GM23338 (cell line): ENCODE measurements around the gene TNS4. TPM values are rescaled to one million over a fixed set of nuclear protein-coding genes. Genes with fewer than 3 reads are reported as not detected.

ENCODE experiments used
- ATAC-seq: fragments of 200-7000 bp; cut with Tn5 transposase; 3 replicates; pipeline ENCODE4 v1.9.1; 2020
- DNase-seq: peaks from one replicate; pipeline ENCODE4 v3.0.0-alpha.2; 2015; ENCODE audit warnings: low spot score
- H2AFZ ChIP-seq: fragments of 200-600 bp; sonication (generic); 2 replicates; pipeline ENCODE4 v1.8.0; 2016; ENCODE audit warnings: antibody characterized with exemption, mild to moderate bottlenecking, moderate library complexity
- H3F3A ChIP-seq: fragments of 200-600 bp; sonication (generic); replicated peaks from 2 replicates; pipeline ENCODE4 v1.8.0; 2017; ENCODE audit warnings: antibody characterized with exemption, mixed run types, low read depth
- H3K27ac ChIP-seq: fragments of 200-600 bp; sonication (generic); 2 replicates; pipeline ENCODE4 v1.6.1; 2016; ENCODE audit warnings: low read depth
- H3K27me3 ChIP-seq: fragments of 200-600 bp; sonication (generic); 2 replicates; pipeline ENCODE4 v1.8.0; 2016; ENCODE audit warnings: mild to moderate bottlenecking, mixed run types, moderate library complexity; ENCODE audit not compliant: insufficient read depth
- H3K36me3 ChIP-seq: fragments of 200-600 bp; sonication (generic); 2 replicates; pipeline ENCODE4 v1.8.0; 2016; ENCODE audit warnings: mild to moderate bottlenecking; ENCODE audit not compliant: insufficient read depth
- H3K4me1 ChIP-seq: fragments of 200-600 bp; sonication (generic); 2 replicates; pipeline ENCODE4 v1.8.0; 2016; ENCODE audit warnings: mild to moderate bottlenecking, moderate library complexity; ENCODE audit not compliant: insufficient read depth
- H3K4me2 ChIP-seq: fragments of 200-600 bp; sonication (generic); 2 replicates; pipeline ENCODE4 v1.7.1; 2017; ENCODE audit warnings: mixed run types
- H3K4me3 ChIP-seq: fragments of 200-600 bp; sonication (generic); 2 replicates; pipeline ENCODE4 v1.6.1; 2016; ENCODE audit warnings: mixed run types
- H3K79me2 ChIP-seq: fragments of 200-600 bp; sonication (generic); replicated peaks from 2 replicates; pipeline ENCODE4 v1.8.0; 2017; ENCODE audit warnings: mild to moderate bottlenecking; ENCODE audit not compliant: insufficient read depth
- H3K9me2 ChIP-seq: fragments of 200-600 bp; sonication (generic); 2 replicates; pipeline ENCODE4 v1.8.0; 2017; ENCODE audit not compliant: insufficient read depth
- H4K20me1 ChIP-seq: fragments of 200-600 bp; sonication (generic); replicated peaks from 2 replicates; pipeline ENCODE4 v1.8.0; 2017; ENCODE audit warnings: mild to moderate bottlenecking; ENCODE audit not compliant: insufficient read depth
- H3K27ac Mint-ChIP-seq: 2 replicates; pipeline ENCODE4 v1.8.0; 2020; ENCODE audit warnings: inconsistent platforms, mild to moderate bottlenecking, moderate library complexity, mixed read lengths
- H3K27me3 Mint-ChIP-seq: 3 replicates; pipeline ENCODE4 v1.8.0; 2022; ENCODE audit warnings: low read depth, mild to moderate bottlenecking, moderate library complexity, mixed read lengths, inconsistent platforms; ENCODE audit not compliant: insufficient read depth, poor library complexity
- H3K36me3 Mint-ChIP-seq: 3 replicates; pipeline ENCODE4 v1.8.0; 2021; ENCODE audit warnings: low read depth, mild to moderate bottlenecking, inconsistent platforms, moderate library complexity, mixed read lengths
- H3K4me1 Mint-ChIP-seq: 3 replicates; pipeline ENCODE4 v1.8.0; 2020; ENCODE audit warnings: mild to moderate bottlenecking, inconsistent platforms, mixed read lengths
- H3K4me3 Mint-ChIP-seq: 3 replicates; pipeline ENCODE4 v1.8.0; 2021; ENCODE audit warnings: moderate library complexity, mild to moderate bottlenecking, inconsistent platforms, mixed read lengths
- H3K9me3 Mint-ChIP-seq: 3 replicates; pipeline ENCODE4 v1.8.0; 2020; ENCODE audit warnings: moderate library complexity, mild to moderate bottlenecking, inconsistent platforms, mixed read lengths
- CREB1 ChIP-seq: fragments of 250-450 bp; sonication (Bioruptor Pico); IDR thresholded peaks from 2 replicates; pipeline ENCODE4 v1.5.0; 2020; ENCODE audit warnings: low read depth, mild to moderate bottlenecking, moderate library complexity
- CTCF ChIP-seq, 2 experiments: fragments of 200-600 bp in 1 of 2; sonication (generic) in 1 of 2; conservative IDR thresholded peaks; 2 replicates each; pipeline versions ENCODE4 v1.5.1 to v1.6.1; 2016 to 2017; ENCODE audit warnings: antibody characterized with exemption in 2 of 2, low read depth in 2 of 2, mild to moderate bottlenecking in 2 of 2, moderate library complexity in 1 of 2
- ETS1 ChIP-seq: IDR thresholded peaks from 2 replicates; pipeline ENCODE4 v1.6.1; 2016; ENCODE audit warnings: antibody characterized with exemption
- EZH2 ChIP-seq: fragments of 200-600 bp; sonication (generic); IDR thresholded peaks from one replicate; pipeline ENCODE4 v1.8.0; 2017; ENCODE audit warnings: antibody characterized with exemption, mild to moderate bottlenecking, low read depth; ENCODE audit not compliant: unreplicated experiment
- EZH2phosphoT487 ChIP-seq: fragments of 200-600 bp; sonication (generic); IDR thresholded peaks from one replicate; pipeline ENCODE4 v1.8.1; 2018; ENCODE audit warnings: antibody characterized with exemption; ENCODE audit not compliant: unreplicated experiment
- JUNB ChIP-seq: IDR thresholded peaks from one replicate; pipeline ENCODE4 v1.6.1; 2016; ENCODE audit warnings: antibody characterized with exemption; ENCODE audit not compliant: unreplicated experiment
- NANOG ChIP-seq: IDR thresholded peaks from 2 replicates; pipeline ENCODE4 v1.6.1; 2016; ENCODE audit warnings: antibody characterized with exemption, borderline replicate concordance
- POLR2AphosphoS5 ChIP-seq: IDR thresholded peaks from 2 replicates; pipeline ENCODE4 v1.6.1; 2016; ENCODE audit warnings: antibody characterized with exemption, low read depth
- REST ChIP-seq: IDR thresholded peaks from one replicate; pipeline ENCODE4 v1.6.1; 2018; ENCODE audit warnings: antibody characterized with exemption; ENCODE audit not compliant: unreplicated experiment
- STAT1 ChIP-seq: IDR thresholded peaks from one replicate; pipeline ENCODE4 v1.6.1; 2016; ENCODE audit warnings: antibody characterized with exemption; ENCODE audit not compliant: unreplicated experiment
- ZNF114 ChIP-seq: fragments of 250-450 bp; sonication (Bioruptor Pico); IDR thresholded peaks from 2 replicates; pipeline ENCODE4 v1.5.0; 2020; ENCODE audit warnings: mild to moderate bottlenecking, moderate library complexity
- ZNF331 ChIP-seq: fragments of 250-450 bp; sonication (Bioruptor Pico); IDR thresholded peaks from 2 replicates; pipeline ENCODE4 v1.5.0; 2020; ENCODE audit warnings: low read depth, mild to moderate bottlenecking, moderate library complexity
- ZNF462 ChIP-seq: fragments of 250-450 bp; sonication (Bioruptor Pico); IDR thresholded peaks from 2 replicates; pipeline ENCODE4 v1.5.0; 2020; ENCODE audit warnings: mild to moderate bottlenecking, moderate library complexity
- polyA plus RNA-seq: library from polyadenylated mRNA; unstranded; fragments of >200 nt; fragmentation: Nextera tagmentation; extraction: Ambion mirVana; gene quantifications from 2 replicates; pipeline ENCODE4 v1.2.1, GENCODE V29; 2016
- total RNA-seq: library from RNA; depleted of rRNA; stranded (reverse); fragments of >200 nt; shearing (Covaris generic); gene quantifications from 2 replicates; pipeline ENCODE4 v1.2.3, GENCODE V29; 2014

Gene TNS4
- total and polyA plus RNA-seq, 2 experiments from 2014 or later: 0.31 to 4.9 TPM

- Histone ChIP-seq H3K9me2 (0 out of 2 replicates have a peak, but pooled peaks cover 3% of the 10 kb centered on the region), H2AFZ (no peak overlapping the region), H3K79me2 (no peaks in the 10 kb centered on the region), H3K4me2 (no peak overlapping the region), H4K20me1 (no peaks in the 10 kb centered on the region), H3K27me3 (no peaks in the 10 kb centered on the region), H3K4me1 (peaks cover 35% of the 10 kb centered on the region), H3F3A (0 out of 2 replicates have a peak, but pooled peaks cover 4% of the 10 kb centered on the region), H3K4me3 (no peak overlapping the region), H3K36me3 (no peaks in the 10 kb centered on the region), H3K27ac (no peak overlapping the region)
- ATAC-seq (no peak), DNase-seq (no peak)
- Mint-ChIP-seq H3K36me3 (no peaks in the 10 kb centered on the region; the same call in 2 of the 3 replicates), H3K27me3 (peaks cover 17% of the 10 kb centered on the region), H3K4me1 (peaks cover 44% of the 10 kb centered on the region), H3K27ac (no peak overlapping the region), H3K4me3 (no peak overlapping the region), H3K9me3 (peaks cover under 1% of the 10 kb centered on the region; the same call in 1 of the 3 replicates)
- TF ChIP-seq CREB1 (no peak), POLR2AphosphoS5 (no peak), REST (no peak), ETS1 (no peak), ZNF114 (CRISPR knock-in tag) (no peak), ZNF331 (no peak), STAT1 (no peak), EZH2 (no peak), NANOG (no peak), CTCF (conservative IDR thresholded peaks at IDR 0.05; ENCODE audit: low read depth in 2 of 2) (no peak), ZNF462 (no peak), JUNB (no peak), EZH2phosphoT487 (no peak)
Observed at GRCh38 chr17:40485851-40486521, 15.4 kb downstream of the TNS4 start.
